ENCODE measurements around the gene NMNAT2.

The NMNAT2 gene

DNA sequence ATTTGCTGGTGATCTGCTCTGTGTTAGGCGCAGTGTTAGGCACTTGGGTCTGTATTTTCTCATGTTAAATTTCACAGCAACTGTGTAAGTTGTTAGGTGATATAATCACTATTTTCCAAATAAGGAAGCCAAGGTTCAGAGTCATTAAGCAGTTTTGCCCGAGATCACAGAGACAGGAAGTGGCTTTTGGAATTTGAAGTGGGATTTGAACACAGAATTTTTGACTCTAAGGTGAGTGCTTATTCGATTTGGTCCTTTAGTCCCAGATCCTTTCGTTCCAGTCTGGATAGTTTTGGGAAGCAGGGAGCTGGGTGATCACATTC lies 114.9 kb downstream of the NMNAT2 start (continued):
- TF ChIP-seq CSRNP3 (CRISPR knock-in tag; IDR thresholded peaks at IDR 0.05) (no peak), ZNF565 (CRISPR knock-in tag; conservative IDR thresholded peaks at IDR 0.05; ENCODE audit: low read depth) (no peak), CREB5 (CRISPR knock-in tag; IDR thresholded peaks at IDR 0.05; ENCODE audit: low read depth) (no peak), ZFP3 (CRISPR knock-in tag; IDR thresholded peaks at IDR 0.05) (no peak), ZNF8 (CRISPR knock-in tag; IDR thresholded peaks at IDR 0.05) (no peak), ZC3H10 (CRISPR knock-in tag; IDR thresholded peaks at IDR 0.05) (no peak), ZNF70 (CRISPR knock-in tag; IDR thresholded peaks at IDR 0.05) (no peak), GLIS3 (CRISPR knock-in tag; IDR thresholded peaks at IDR 0.05) (no peak)

DNA sequence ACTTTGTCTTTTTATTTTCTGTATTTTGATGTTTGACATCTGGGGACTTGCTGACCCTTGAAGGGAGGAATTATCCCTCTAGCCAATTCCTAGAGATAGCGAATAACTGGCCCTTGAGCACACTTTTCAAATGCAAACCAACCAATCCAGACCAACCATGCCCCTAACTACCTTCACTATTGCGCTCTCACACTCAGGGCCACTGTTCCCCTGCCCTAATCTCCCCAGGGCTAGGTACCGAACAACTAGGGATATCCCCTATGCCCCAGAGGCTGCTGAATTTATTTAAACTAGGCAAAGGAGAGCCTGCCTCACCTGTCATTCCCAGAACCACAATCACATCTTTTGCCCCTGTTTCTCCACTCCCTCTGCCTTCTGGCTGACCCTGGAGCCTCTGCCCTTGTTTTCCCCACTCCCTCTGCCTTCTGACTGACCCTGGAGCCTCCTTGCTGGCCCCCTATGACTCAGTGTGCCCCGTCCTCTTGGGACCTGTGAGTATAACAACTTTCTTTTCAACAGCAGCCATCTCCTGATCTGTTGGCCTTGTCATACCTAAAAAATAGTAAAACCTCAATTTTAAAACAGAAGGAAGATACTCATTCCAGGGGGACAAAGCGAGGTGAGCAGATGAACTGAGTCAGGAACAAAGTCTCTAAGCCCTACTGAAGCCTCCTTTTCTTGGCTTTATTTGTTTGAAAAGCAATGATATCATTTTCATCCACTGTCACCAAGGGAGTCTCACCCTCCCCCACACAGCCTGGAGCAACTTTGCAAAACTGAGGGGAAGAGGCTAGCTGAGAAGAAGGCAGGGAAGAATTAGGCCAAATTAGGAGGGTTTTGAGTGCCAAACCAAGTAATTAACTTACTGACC lies 115.5 kb downstream of the NMNAT2 start:
- ATAC-seq: no peak
- no peak for TF ChIP-seq CSDC2 (CRISPR knock-in tag; IDR thresholded peaks at IDR 0.05)
- no peak for TF ChIP-seq ZC3H10 (CRISPR knock-in tag; IDR thresholded peaks at IDR 0.05)
- no peak for TF ChIP-seq ESRRG (CRISPR knock-in tag; IDR thresholded peaks at IDR 0.05)
- TF ChIP-seq ISL1 (CRISPR knock-in tag; IDR thresholded peaks at IDR 0.05): no peak
- TF ChIP-seq GLIS3 (CRISPR knock-in tag; IDR thresholded peaks at IDR 0.05): no peak
- TF ChIP-seq ZNF8 (CRISPR knock-in tag; IDR thresholded peaks at IDR 0.05): no peak
- TF ChIP-seq OSR1 (CRISPR knock-in tag; IDR thresholded peaks at IDR 0.05): no peak
- no peak for TF ChIP-seq ZNF70 (CRISPR knock-in tag; IDR thresholded peaks at IDR 0.05)
- TF ChIP-seq ZNF565 (CRISPR knock-in tag; conservative IDR thresholded peaks at IDR 0.05; ENCODE audit: low read depth): no peak
- TF ChIP-seq BACH2 (CRISPR knock-in tag; IDR thresholded peaks at IDR 0.05; ENCODE audit: borderline replicate concordance): no peak

GRCh38 chr1:183301239-183301638 lies 116.9 kb downstream of the NMNAT2 start:
- no peak for ATAC-seq
- TF ChIP-seq CREB5 (CRISPR knock-in tag; IDR thresholded peaks at IDR 0.05; ENCODE audit: low read depth) (no peak), ZFP30 (CRISPR knock-in tag; IDR thresholded peaks at IDR 0.05) (no peak), GLIS3 (CRISPR knock-in tag; IDR thresholded peaks at IDR 0.05) (no peak), TOX (CRISPR knock-in tag; IDR thresholded peaks at IDR 0.05; ENCODE audit: borderline replicate concordance) (no peak), ESRRG (CRISPR knock-in tag; IDR thresholded peaks at IDR 0.05) (no peak), CSDC2 (CRISPR knock-in tag; IDR thresholded peaks at IDR 0.05) (no peak), ZNF70 (CRISPR knock-in tag; IDR thresholded peaks at IDR 0.05) (no peak), SNAI2 (CRISPR knock-in tag; IDR thresholded peaks at IDR 0.05) (no peak), ZNF8 (CRISPR knock-in tag; IDR thresholded peaks at IDR 0.05) (no peak), CSRNP3 (CRISPR knock-in tag; IDR thresholded peaks at IDR 0.05) (no peak), PPARA (CRISPR knock-in tag; IDR thresholded peaks at IDR 0.05; ENCODE audit: borderline replicate concordance) (no peak), BACH2 (CRISPR knock-in tag; IDR thresholded peaks at IDR 0.05; ENCODE audit: borderline replicate concordance) (no peak), ZNF565 (CRISPR knock-in tag; conservative IDR thresholded peaks at IDR 0.05; ENCODE audit: low read depth) (no peak), RARB (CRISPR knock-in tag; IDR thresholded peaks at IDR 0.05) (no peak), OSR1 (CRISPR knock-in tag; IDR thresholded peaks at IDR 0.05) (no peak), ISL1 (CRISPR knock-in tag; IDR thresholded peaks at IDR 0.05) (no peak), TCF4 (CRISPR knock-in tag; IDR thresholded peaks at IDR 0.05; ENCODE audit: borderline replicate concordance) (no peak)
- TF ChIP-seq, protein P1, sequence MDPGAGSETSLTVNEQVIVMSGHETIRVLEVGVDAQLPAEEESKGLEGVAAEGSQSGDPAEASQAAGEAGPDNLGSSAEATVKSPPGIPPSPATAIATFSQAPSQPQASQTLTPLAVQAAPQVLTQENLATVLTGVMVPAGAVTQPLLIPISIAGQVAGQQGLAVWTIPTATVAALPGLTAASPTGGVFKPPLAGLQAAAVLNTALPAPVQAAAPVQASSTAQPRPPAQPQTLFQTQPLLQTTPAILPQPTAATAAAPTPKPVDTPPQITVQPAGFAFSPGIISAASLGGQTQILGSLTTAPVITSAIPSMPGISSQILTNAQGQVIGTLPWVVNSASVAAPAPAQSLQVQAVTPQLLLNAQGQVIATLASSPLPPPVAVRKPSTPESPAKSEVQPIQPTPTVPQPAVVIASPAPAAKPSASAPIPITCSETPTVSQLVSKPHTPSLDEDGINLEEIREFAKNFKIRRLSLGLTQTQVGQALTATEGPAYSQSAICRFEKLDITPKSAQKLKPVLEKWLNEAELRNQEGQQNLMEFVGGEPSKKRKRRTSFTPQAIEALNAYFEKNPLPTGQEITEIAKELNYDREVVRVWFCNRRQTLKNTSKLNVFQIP (CRISPR knock-in tag; IDR thresholded peaks at IDR 0.05; ENCODE audit: borderline replicate concordance, low read depth): no peak
- TF ChIP-seq, protein P2, sequence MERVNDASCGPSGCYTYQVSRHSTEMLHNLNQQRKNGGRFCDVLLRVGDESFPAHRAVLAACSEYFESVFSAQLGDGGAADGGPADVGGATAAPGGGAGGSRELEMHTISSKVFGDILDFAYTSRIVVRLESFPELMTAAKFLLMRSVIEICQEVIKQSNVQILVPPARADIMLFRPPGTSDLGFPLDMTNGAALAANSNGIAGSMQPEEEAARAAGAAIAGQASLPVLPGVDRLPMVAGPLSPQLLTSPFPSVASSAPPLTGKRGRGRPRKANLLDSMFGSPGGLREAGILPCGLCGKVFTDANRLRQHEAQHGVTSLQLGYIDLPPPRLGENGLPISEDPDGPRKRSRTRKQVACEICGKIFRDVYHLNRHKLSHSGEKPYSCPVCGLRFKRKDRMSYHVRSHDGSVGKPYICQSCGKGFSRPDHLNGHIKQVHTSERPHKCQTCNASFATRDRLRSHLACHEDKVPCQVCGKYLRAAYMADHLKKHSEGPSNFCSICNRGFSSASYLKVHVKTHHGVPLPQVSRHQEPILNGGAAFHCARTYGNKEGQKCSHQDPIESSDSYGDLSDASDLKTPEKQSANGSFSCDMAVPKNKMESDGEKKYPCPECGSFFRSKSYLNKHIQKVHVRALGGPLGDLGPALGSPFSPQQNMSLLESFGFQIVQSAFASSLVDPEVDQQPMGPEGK (CRISPR knock-in tag; IDR thresholded peaks at IDR 0.05; ENCODE audit: borderline replicate concordance): no peak
- TF ChIP-seq, protein P3, sequence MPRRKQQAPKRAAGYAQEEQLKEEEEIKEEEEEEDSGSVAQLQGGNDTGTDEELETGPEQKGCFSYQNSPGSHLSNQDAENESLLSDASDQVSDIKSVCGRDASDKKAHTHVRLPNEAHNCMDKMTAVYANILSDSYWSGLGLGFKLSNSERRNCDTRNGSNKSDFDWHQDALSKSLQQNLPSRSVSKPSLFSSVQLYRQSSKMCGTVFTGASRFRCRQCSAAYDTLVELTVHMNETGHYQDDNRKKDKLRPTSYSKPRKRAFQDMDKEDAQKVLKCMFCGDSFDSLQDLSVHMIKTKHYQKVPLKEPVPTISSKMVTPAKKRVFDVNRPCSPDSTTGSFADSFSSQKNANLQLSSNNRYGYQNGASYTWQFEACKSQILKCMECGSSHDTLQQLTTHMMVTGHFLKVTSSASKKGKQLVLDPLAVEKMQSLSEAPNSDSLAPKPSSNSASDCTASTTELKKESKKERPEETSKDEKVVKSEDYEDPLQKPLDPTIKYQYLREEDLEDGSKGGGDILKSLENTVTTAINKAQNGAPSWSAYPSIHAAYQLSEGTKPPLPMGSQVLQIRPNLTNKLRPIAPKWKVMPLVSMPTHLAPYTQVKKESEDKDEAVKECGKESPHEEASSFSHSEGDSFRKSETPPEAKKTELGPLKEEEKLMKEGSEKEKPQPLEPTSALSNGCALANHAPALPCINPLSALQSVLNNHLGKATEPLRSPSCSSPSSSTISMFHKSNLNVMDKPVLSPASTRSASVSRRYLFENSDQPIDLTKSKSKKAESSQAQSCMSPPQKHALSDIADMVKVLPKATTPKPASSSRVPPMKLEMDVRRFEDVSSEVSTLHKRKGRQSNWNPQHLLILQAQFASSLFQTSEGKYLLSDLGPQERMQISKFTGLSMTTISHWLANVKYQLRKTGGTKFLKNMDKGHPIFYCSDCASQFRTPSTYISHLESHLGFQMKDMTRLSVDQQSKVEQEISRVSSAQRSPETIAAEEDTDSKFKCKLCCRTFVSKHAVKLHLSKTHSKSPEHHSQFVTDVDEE (CRISPR knock-in tag; IDR thresholded peaks at IDR 0.05): no peak

Data from SK-N-SH treated with all-trans-retinoic acid at 6 μM for 48 hours (cell line).